HG03060 (cell line): Measurements from ENCODE around the gene GOLT1B.
"Not testable (repeated sequence)": the region's sequence is repeated elsewhere in the genome, so short reads cannot be mapped to it uniquely, and the experiment has no call there.

Source experiments
- ATAC-seq: cut with Tn5 transposase; IDR thresholded peaks from one replicate; pipeline ENCODE4 v1.9.1; 2021; ENCODE audit warnings: low read depth, moderate number of reproducible peaks; ENCODE audit not compliant: unreplicated experiment

Gene GOLT1B

DNA sequence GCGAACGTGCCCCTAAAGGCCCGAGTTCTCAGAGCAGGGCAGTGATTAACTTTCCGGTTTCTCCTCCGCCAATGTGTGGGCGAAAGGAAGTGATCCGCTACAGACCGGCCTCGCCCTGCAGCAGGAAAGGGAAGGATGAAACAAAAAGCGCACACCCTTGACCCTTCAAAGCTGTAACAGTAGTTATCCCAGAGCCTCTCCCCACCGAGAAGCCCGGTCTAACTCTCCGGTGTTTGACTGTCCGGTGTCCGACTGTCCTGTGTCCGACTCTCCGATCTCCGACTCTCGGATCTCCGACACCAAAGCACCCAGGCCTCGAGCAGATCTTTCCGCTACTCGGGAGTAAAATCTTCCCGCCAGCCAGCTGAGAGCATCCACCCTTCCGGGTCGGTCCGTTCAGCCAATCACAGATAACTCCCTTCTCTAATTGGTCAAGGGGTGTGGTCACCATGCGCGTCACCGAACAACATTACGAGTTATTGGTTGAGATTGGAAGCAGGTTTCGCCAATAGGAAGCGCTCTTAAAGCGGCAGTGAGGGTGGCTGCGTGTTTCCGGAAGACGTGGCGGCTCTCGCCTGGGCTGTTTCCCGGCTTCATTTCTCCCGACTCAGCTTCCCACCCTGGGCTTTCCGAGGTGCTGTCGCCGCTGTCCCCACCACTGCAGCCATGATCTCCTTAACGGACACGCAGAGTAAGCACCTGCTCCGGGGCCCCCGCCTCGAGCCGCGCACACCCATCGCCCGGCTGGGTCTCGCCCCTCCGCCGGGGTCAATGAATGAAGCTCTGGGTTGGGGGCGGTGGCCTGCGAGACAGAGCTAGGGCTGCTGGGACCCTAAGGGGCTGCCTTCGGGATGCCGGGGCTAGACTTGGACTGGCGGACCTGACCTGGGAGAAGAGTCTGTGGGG, at the start of gene GOLT1B, which contains the start of gene RECQL:
GOLT1B (plus strand) TSS at position 532 of the 906 bp plus-strand sequence; CDS start at position 667, 135 bp downstream.
RECQL (minus strand) TSS at position 378 of the 906 bp plus-strand sequence. CDS start 2,065 bp downstream, outside the sequence.
- peak; percentile 98 for ATAC-seq

GRCh38 chr12:21453312-21453852, 48.2 kb upstream of the GOLT1B start:
- no peak for ATAC-seq

DNA sequence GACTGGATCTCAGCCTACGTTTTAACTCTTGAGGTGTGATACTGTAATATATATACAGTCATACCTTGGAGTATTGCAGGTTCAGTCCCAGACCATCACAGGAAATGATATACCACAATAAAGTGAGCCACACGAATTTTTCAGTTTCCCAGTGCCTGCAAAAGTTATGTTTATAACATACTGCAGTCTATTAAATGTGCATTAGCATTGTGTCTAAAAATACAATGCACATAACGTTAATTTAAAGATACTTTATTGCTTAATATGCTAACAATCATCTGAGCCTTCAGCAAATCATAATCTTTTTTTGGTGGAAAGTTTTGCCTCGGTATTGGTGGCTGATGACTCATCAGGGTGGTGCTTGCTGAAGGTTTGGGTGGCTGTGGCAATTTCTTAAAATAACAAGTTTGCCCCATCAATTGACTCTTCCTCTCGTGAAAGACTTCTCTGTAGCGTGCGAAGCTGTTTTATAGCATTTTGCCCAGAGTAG, 45.3 kb upstream of the GOLT1B start:
- no peak for ATAC-seq

- ATAC-seq, result no peak
Measured at GRCh38 chr12:21459474-21459873, 42.1 kb upstream of the GOLT1B start.

DNA sequence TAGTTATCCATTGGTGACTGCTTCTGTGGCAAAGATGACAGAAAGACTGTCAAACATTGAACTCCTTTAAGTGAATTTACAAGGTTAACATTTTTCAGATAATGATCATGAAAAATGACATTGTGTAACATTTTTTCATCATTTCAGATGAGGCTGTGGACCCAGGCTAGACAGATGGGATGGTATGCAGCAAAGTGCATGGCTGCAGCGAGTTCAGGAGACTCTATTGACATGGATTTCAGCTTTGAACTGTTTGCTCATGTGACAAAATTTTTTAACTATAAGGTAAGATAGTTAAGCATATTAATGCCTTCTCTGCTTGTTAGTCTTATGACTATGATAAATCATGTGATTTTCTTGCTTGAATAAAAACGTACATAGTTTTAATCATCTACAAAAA, 34.3 kb upstream of the GOLT1B start:
- not testable (repeated sequence) for ATAC-seq

DNA sequence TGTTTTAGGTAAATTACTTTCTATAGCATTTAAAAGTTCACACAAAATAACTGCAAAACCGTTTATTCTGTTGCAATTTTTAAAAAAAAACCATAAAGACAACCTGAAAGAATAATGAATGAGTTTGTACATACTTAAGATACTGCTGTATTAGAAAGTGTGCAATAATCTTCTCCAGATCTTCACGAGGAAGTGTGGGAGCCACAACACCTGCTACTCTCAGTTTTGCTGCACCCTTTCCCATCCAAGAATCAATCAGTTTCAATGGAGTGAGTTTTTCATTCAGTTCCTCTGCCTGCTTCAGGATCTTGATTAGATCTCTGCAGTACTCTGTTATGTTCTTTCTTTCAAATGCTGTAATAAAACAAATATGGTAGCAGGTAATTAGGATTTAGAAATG, 30.3 kb upstream of the GOLT1B start:
- no peak for ATAC-seq

DNA sequence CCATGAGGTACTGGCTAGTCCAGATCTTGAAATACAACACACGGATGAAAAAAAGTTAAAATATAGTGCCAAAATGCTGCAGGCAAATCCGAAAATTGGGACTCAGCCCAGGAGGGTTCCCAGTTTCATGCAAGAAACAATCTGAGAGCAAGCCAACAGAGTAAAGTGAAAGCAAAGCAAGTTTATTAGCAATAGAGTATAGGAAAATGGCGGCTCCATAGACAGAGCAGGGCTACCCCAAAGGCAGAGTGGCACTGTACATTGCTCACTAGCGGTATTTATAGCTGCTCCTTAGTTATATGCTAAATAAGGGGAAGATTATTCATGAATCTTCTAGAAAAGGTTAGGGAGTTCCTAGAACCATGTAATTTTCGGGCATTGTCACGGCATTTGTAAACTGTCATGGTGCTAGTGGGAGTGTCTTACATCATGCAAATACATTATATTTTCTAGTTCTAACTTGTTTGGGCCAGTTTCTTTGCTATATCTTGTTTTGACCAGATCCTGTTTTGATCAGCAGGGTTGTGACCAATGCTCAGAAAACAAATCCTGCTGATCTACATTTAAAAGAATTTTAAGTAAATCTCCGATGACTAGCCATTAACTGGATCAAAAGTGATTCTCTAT, 29.3 kb upstream of the GOLT1B start:
- no peak for ATAC-seq

GRCh38 chr12:21475552-21475951, 26.0 kb upstream of the GOLT1B start:
- ATAC-seq, result no peak

DNA sequence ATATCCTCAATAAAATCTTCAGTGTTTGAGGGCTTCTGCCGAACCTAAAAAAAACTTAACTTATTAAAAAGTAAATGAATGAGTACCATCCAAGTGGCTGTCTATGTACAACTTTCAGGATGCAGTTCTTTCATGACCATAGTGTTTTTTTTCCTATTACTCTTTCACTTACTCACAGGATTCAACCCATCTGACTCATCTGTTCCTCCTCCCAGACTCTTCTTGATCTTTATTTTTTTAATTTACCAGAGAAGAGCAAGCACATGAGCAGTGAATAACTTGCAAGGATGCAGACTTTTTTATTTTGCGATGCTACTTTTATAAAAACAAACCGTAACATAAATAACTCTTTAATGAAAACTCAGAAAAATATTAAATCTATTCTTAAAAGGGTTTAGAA, 24.6 kb upstream of the GOLT1B start:
- ATAC-seq, result no peak

DNA sequence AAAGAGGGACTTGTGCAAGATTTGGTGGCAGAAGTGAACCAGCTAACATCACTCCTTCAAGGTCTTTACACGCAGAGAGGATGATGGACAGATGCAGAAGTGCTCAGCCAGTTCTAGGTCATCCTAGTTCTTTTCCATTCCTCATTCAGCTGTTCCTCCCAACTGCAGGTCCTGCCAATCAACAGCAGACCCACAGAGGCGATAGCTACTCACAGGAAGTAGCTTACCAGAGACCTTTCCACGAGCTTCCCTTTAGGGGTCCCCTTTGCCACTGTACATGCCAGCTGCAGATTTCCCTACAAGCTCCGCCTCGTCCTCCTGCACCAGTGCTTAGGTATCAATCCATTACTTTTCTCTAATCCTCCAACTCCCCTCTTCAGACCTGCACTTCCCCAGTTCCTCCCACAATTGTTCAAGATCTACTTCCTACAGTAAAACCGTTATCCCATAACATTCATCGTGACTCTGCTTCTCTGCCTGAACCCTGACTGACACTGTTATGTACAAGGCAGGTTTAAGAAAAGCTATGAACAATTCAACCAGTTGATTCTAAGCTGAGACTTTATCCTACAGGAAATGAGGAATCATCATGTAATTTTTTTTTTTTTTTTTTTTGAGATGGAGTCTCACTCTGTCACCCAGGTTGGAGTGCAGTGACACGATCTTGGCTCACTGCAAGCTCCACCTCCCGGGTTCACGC, 22.7 kb upstream of the GOLT1B start:
- no peak for ATAC-seq

DNA sequence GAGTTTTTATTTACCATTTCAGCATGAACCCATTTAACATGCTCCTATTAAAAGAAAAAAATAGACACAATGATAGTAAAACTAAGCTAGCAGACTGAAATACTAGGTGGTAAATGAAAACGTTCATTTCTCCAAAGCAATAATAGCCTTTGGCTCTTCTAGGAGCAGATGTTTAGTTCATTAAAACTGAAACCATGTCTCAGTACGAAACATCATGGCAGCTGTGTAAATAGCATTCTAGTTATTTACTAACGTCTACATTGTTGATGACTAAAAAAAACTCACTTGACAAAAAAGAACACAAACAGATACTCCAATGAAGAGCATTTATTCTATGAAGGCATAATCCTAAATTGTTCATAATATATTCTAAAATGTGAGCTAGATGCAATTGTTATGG, 18.1 kb upstream of the GOLT1B start:
- ATAC-seq, result no peak

- no peak for ATAC-seq
Measured at GRCh38 chr12:21485998-21486397, 15.6 kb upstream of the GOLT1B start.

- ATAC-seq, result no peak
Measured at GRCh38 chr12:21499765-21500164, 1.8 kb upstream of the GOLT1B start.

- no peak for ATAC-seq
Measured at GRCh38 chr12:21500786-21501257, 767 bp upstream of the GOLT1B start.

DNA sequence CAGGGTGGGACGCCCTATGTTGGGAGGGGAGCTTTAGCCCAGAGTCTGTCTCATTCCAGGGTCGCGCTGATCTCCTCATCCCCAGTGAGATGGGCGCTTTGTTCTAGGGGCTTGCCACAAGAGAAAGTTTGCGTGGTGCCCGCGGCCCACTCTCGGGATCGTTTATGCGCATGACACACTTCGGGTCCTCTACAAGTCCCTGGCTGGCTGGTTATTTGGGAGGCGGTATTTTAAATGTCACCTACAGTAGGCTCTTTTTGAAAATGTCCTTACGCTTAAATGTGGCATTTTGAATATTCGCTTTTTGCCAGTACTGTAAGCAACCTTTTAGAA, 541 bp downstream of the GOLT1B start:
- no peak for ATAC-seq

DNA sequence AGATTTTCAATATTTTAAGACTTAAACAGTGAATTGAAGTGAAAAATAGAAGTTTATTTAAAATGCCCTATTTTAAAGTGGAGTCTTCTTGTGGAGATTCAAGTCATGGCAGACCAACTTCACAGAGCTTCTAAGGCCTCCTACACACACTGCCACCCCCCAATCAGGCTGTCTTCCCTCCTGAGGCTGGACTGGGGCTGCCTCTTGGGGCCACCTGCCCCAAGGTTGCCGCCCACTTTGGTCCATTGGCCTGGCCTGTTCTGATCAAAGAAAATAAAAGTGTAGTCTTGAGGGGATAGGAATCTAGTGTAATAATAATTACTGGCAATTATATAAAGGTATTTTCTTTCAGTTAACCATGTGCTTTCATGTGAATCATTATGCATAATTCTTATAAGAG, 1.3 kb downstream of the GOLT1B start:
- no peak for ATAC-seq

DNA sequence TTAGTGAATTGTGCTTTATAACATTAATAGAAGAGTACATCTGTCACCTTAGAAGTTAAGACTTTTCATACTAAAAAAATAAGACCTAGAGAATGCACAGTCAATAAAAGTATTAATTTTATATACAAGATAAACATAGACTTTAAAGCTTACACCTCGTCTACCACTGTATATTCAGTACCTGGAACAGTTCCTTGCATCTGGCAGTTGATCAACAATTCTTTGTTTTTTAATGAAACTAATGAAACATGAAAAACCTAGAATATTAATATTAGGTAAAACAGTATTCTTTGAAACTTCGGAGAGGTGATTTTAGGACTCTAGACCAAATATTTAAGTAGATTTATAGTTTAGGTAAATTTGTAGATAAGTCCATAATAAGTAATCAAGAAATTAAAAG, 4.3 kb downstream of the GOLT1B start:
- no peak for ATAC-seq

- ATAC-seq, result no peak
Measured at GRCh38 chr12:21507849-21508248, 6.3 kb downstream of the GOLT1B start.

DNA sequence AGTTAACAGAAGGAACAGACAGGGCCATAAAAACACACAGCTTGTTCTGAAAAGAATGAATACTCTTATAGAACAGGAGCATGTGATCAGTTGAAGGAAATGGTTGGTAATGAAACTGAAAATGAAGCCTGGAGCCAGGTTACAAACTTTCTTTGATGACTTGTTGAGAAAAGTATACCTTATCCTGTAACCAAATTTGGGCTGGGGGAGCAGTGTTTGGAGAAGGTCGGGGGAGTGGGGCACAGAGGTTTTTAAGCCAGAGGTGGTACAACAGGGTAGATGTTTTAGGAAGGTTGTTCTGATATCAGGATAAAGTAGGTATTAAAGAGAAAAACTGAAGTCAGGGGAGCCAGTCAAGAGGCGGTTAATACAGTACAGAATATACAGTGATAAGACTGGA, 8.2 kb downstream of the GOLT1B start:
- peak; percentile 90 for ATAC-seq

GRCh38 chr12:21516281-21516680, 14.7 kb downstream of the GOLT1B start:
- ATAC-seq, result no peak

- no peak for ATAC-seq
Measured at GRCh38 chr12:21518451-21518850, 16.9 kb downstream of the GOLT1B start.
